Measurements from ENCODE around the gene APP.

DNA sequence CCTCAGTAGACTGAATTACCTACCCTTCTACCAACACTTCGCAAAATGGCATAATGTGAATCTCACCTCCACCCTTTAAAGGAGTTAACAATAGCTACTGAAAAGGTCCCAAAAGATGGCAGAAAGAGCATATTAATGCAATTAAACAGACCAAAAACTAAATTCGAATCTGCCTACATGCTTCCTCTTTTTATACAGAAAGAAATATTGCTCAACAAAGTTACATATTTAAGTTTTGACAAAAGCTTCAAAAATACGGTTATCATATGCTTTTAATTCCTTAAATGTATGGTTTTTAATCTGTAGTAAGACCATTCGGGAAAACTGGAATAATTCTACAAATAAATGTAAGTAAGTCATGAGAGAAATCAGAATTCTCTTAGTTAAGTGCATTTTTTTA lies 2.2 kb downstream of the APP start:
- no peak for TF ChIP-seq ZFP30 (CRISPR knock-in tag; IDR thresholded peaks at IDR 0.05)
- TF ChIP-seq, protein P1, sequence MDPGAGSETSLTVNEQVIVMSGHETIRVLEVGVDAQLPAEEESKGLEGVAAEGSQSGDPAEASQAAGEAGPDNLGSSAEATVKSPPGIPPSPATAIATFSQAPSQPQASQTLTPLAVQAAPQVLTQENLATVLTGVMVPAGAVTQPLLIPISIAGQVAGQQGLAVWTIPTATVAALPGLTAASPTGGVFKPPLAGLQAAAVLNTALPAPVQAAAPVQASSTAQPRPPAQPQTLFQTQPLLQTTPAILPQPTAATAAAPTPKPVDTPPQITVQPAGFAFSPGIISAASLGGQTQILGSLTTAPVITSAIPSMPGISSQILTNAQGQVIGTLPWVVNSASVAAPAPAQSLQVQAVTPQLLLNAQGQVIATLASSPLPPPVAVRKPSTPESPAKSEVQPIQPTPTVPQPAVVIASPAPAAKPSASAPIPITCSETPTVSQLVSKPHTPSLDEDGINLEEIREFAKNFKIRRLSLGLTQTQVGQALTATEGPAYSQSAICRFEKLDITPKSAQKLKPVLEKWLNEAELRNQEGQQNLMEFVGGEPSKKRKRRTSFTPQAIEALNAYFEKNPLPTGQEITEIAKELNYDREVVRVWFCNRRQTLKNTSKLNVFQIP (CRISPR knock-in tag; IDR thresholded peaks at IDR 0.05; ENCODE audit: borderline replicate concordance, low read depth) = no peak
- TF ChIP-seq, protein P2, sequence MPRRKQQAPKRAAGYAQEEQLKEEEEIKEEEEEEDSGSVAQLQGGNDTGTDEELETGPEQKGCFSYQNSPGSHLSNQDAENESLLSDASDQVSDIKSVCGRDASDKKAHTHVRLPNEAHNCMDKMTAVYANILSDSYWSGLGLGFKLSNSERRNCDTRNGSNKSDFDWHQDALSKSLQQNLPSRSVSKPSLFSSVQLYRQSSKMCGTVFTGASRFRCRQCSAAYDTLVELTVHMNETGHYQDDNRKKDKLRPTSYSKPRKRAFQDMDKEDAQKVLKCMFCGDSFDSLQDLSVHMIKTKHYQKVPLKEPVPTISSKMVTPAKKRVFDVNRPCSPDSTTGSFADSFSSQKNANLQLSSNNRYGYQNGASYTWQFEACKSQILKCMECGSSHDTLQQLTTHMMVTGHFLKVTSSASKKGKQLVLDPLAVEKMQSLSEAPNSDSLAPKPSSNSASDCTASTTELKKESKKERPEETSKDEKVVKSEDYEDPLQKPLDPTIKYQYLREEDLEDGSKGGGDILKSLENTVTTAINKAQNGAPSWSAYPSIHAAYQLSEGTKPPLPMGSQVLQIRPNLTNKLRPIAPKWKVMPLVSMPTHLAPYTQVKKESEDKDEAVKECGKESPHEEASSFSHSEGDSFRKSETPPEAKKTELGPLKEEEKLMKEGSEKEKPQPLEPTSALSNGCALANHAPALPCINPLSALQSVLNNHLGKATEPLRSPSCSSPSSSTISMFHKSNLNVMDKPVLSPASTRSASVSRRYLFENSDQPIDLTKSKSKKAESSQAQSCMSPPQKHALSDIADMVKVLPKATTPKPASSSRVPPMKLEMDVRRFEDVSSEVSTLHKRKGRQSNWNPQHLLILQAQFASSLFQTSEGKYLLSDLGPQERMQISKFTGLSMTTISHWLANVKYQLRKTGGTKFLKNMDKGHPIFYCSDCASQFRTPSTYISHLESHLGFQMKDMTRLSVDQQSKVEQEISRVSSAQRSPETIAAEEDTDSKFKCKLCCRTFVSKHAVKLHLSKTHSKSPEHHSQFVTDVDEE (CRISPR knock-in tag; IDR thresholded peaks at IDR 0.05) = no peak
- no peak for TF ChIP-seq TOX (CRISPR knock-in tag; IDR thresholded peaks at IDR 0.05; ENCODE audit: borderline replicate concordance)
- TF ChIP-seq, protein P3, sequence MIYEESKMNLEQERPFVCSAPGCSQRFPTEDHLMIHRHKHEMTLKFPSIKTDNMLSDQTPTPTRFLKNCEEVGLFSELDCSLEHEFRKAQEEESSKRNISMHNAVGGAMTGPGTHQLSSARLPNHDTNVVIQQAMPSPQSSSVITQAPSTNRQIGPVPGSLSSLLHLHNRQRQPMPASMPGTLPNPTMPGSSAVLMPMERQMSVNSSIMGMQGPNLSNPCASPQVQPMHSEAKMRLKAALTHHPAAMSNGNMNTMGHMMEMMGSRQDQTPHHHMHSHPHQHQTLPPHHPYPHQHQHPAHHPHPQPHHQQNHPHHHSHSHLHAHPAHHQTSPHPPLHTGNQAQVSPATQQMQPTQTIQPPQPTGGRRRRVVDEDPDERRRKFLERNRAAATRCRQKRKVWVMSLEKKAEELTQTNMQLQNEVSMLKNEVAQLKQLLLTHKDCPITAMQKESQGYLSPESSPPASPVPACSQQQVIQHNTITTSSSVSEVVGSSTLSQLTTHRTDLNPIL (CRISPR knock-in tag; IDR thresholded peaks at IDR 0.05; ENCODE audit: low read depth) = no peak
- TF ChIP-seq ESRRG (CRISPR knock-in tag; IDR thresholded peaks at IDR 0.05) = no peak
- TF ChIP-seq RARB (CRISPR knock-in tag; IDR thresholded peaks at IDR 0.05) = no peak
- TF ChIP-seq ZNF8 (CRISPR knock-in tag; IDR thresholded peaks at IDR 0.05) = no peak
- TF ChIP-seq, protein P4, sequence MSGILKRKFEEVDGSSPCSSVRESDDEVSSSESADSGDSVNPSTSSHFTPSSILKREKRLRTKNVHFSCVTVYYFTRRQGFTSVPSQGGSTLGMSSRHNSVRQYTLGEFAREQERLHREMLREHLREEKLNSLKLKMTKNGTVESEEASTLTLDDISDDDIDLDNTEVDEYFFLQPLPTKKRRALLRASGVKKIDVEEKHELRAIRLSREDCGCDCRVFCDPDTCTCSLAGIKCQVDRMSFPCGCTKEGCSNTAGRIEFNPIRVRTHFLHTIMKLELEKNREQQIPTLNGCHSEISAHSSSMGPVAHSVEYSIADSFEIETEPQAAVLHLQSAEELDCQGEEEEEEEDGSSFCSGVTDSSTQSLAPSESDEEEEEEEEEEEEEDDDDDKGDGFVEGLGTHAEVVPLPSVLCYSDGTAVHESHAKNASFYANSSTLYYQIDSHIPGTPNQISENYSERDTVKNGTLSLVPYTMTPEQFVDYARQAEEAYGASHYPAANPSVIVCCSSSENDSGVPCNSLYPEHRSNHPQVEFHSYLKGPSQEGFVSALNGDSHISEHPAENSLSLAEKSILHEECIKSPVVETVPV (CRISPR knock-in tag; IDR thresholded peaks at IDR 0.05) = no peak
- TF ChIP-seq, protein P5, sequence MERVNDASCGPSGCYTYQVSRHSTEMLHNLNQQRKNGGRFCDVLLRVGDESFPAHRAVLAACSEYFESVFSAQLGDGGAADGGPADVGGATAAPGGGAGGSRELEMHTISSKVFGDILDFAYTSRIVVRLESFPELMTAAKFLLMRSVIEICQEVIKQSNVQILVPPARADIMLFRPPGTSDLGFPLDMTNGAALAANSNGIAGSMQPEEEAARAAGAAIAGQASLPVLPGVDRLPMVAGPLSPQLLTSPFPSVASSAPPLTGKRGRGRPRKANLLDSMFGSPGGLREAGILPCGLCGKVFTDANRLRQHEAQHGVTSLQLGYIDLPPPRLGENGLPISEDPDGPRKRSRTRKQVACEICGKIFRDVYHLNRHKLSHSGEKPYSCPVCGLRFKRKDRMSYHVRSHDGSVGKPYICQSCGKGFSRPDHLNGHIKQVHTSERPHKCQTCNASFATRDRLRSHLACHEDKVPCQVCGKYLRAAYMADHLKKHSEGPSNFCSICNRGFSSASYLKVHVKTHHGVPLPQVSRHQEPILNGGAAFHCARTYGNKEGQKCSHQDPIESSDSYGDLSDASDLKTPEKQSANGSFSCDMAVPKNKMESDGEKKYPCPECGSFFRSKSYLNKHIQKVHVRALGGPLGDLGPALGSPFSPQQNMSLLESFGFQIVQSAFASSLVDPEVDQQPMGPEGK (CRISPR knock-in tag; IDR thresholded peaks at IDR 0.05; ENCODE audit: borderline replicate concordance) = no peak
- no peak for TF ChIP-seq ZFP3 (CRISPR knock-in tag; IDR thresholded peaks at IDR 0.05)
- TF ChIP-seq CSDC2 (CRISPR knock-in tag; IDR thresholded peaks at IDR 0.05) = no peak
- TF ChIP-seq ARNTL (CRISPR knock-in tag; IDR thresholded peaks at IDR 0.05; ENCODE audit: borderline replicate concordance, low read depth) = no peak
- TF ChIP-seq ZNF565 (CRISPR knock-in tag; conservative IDR thresholded peaks at IDR 0.05; ENCODE audit: low read depth) = no peak
